Large intestine (tissue), 3 donors: Measurements from ENCODE around the gene TMEM266. TPM values are rescaled to one million over a fixed set of nuclear protein-coding genes. Genes with fewer than 3 reads are reported as not detected.

ENCODE experiments used
- DNase-seq, 2 donors: peaks; one replicate each; pipeline versions ENCODE4 v3.0.0 to v3.0.0-alpha.2; 2013
- H3K27ac ChIP-seq: one replicate; pipeline ENCODE4 v1.5.1; 2013; ENCODE audit warnings: low read length
- H3K27me3 ChIP-seq: 2 replicates; pipeline ENCODE4 v1.6.1; 2013; ENCODE audit warnings: low read length; ENCODE audit not compliant: control insufficient read depth, insufficient read depth
- H3K36me3 ChIP-seq: 2 replicates; pipeline ENCODE4 v1.6.1; 2013; ENCODE audit warnings: low read length; ENCODE audit not compliant: control insufficient read depth, insufficient read depth
- H3K4me1 ChIP-seq: one replicate; pipeline ENCODE4 v1.6.1; 2013; ENCODE audit warnings: low read length; ENCODE audit not compliant: control insufficient read depth, insufficient read depth
- H3K4me3 ChIP-seq: one replicate; pipeline ENCODE4 v1.5.1; 2013; ENCODE audit warnings: low read length
- H3K9me3 ChIP-seq: one replicate; pipeline ENCODE4 v1.6.1; 2013; ENCODE audit warnings: mild to moderate bottlenecking, low read depth, low read length, moderate library complexity; ENCODE audit not compliant: control insufficient read depth
- WGBS: methylation state at CpG from one replicate; pipeline ENCODE4 v1.1.5; 2013; ENCODE audit warnings: low lambda C conversion rate; ENCODE audit not compliant: insufficient coverage; 5-methylcytosine and 5-hydroxymethylcytosine counted together
- polyA plus RNA-seq: library from polyadenylated mRNA; unstranded; fragments of 120-200 nt; gene quantifications from one replicate; pipeline ENCODE4 v1.2.1, GENCODE V29; 2013

The TMEM266 gene
- polyA plus RNA-seq, 1 donor: 1.3 TPM

GRCh38 chr15:76236350-76236749 is 176.6 kb downstream of the TMEM266 start:
- Histone ChIP-seq H3K27me3 (no peaks in the 10 kb centered on the region), H3K9me3 (no peaks in the 10 kb centered on the region), H3K4me1 (no peaks in the 10 kb centered on the region), H3K27ac (no peak overlapping the region), H3K36me3 (peaks cover 6% of the 10 kb centered on the region), H3K4me3 (no peak overlapping the region)
- no peak for DNase-seq
- WGBS: 57% methylated on average over 1 of the region's 2 CpGs

DNA sequence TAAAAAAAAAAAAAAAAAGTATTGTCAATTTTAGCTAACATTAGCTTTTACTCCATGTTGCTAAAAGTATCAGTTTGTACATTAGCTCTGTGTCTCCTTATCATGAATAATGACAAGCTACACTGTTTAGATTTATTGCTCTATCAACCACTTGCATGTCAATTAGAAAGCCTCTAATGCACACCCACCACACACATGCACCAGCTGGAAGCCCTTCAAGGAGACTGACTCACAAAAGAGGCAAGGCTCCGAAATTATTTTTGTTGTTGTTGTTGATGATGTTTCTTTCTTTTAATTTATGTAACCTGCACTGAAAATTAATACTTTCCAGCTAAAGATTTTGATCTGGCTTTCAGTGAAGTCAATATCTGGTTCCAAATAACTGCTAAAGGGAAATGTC is 180.0 kb downstream of the TMEM266 start:
- Histone ChIP-seq H3K4me3 (no peak overlapping the region), H3K27ac (no peak overlapping the region), H3K27me3 (no peaks in the 10 kb centered on the region), H3K36me3 (peaks cover 9% of the 10 kb centered on the region), H3K9me3 (no peaks in the 10 kb centered on the region), H3K4me1 (no peaks in the 10 kb centered on the region)
- WGBS: no CpG with 5 or more reads among the region's 1 CpG
- no peak for DNase-seq

- no peaks in the 10 kb centered on the region for H3K4me1 ChIP-seq
- H3K27me3 ChIP-seq: no peaks in the 10 kb centered on the region
- 100% methylated on average over 1 of the region's 1 CpG for WGBS
- H3K36me3 ChIP-seq: peaks cover 5% of the 10 kb centered on the region
- H3K27ac ChIP-seq: no peak overlapping the region
- H3K4me3 ChIP-seq: no peak overlapping the region
- H3K9me3 ChIP-seq: no peaks in the 10 kb centered on the region
- DNase-seq: no peak
Measured at GRCh38 chr15:76245072-76245610, 185.4 kb downstream of the TMEM266 start.

DNA sequence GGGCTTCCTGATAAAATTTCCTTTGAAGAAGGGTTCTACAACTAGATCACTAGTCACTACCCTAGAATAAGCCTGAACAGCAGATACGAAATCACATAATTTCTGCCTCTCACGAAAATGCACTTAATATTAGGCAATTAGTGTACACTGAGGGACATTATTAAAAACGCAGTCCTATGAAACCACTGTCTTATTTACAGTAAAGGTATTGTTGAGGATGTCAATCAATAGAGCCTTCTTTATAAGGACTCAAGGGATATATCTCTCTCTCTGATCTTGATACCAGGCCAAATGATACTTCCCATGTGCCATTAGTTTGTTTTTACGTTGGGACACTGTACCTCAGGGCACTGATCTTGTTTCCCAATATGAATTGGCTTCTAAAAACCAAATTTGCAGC is 191.9 kb downstream of the TMEM266 start:
- H3K9me3 ChIP-seq: peaks cover 7% of the 10 kb centered on the region
- H3K27ac ChIP-seq: no peak overlapping the region
- peaks cover 7% of the 10 kb centered on the region for H3K36me3 ChIP-seq
- no peak overlapping the region for H3K4me3 ChIP-seq
- H3K27me3 ChIP-seq: no peaks in the 10 kb centered on the region
- DNase-seq: no peak
- WGBS: 80% methylated on average over 1 of the region's 4 CpGs
- H3K4me1 ChIP-seq: no peaks in the 10 kb centered on the region

DNA sequence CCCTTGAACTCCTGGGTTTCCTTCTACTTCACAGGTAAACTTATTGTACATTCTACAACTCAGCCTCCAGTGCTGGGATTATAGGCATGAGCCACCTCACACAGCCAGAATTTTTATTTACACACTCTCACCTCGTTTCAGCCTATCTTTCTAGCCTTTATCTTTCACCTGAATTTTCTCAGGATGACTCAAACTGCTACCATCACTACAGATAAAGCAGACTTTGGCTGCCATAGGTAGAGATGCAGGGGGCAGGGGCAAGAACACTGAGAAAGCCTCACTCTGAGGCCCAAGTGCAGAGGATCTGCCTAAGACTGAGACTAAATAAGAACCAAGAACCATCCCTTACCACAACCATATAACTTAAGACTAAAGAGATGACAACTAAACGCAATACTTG is 192.5 kb downstream of the TMEM266 start:
- no peak for DNase-seq
- peaks cover 7% of the 10 kb centered on the region for H3K9me3 ChIP-seq
- H3K4me3 ChIP-seq: no peak overlapping the region
- no peaks in the 10 kb centered on the region for H3K27me3 ChIP-seq
- no peaks in the 10 kb centered on the region for H3K4me1 ChIP-seq
- 83% methylated on average over 2 of the region's 2 CpGs for WGBS
- no peak overlapping the region for H3K27ac ChIP-seq
- peaks cover 9% of the 10 kb centered on the region for H3K36me3 ChIP-seq

GRCh38 chr15:76253691-76254473 is 194.1 kb downstream of the TMEM266 start:
- H3K9me3 ChIP-seq: peaks cover 8% of the 10 kb centered on the region
- WGBS: 80% methylated on average over 1 of the region's 3 CpGs
- no peak overlapping the region for H3K27ac ChIP-seq
- H3K4me3 ChIP-seq: no peak overlapping the region
- no peak for DNase-seq
- no peaks in the 10 kb centered on the region for H3K27me3 ChIP-seq
- peaks cover 17% of the 10 kb centered on the region for H3K36me3 ChIP-seq
- H3K4me1 ChIP-seq: no peaks in the 10 kb centered on the region

Other genes starting within 250 kb of the TMEM266 start
- 16.6 TPM for gene UBE2Q2, start 216.5 kb upstream of the TMEM266 start, polyA plus RNA-seq
- gene FBXO22, start 156.1 kb upstream of the TMEM266 start, polyA plus RNA-seq: 24.9 TPM
- gene NRG4, start 47.6 kb upstream of the TMEM266 start, polyA plus RNA-seq: 1.6 TPM